T47D (cell line): ENCODE measurements around the gene COL23A1.
"Not testable (repeated sequence)": the region's sequence is repeated elsewhere in the genome, so short reads cannot be mapped to it uniquely, and the experiment has no call there.

Source experiments
- DNase-seq, 2 experiments: peaks; one replicate each; pipeline versions ENCODE4 v3.0.0 to v3.0.0-alpha.2; 2011 to 2012; ENCODE audit warnings: low read depth in 1 of 2, low spot score in 1 of 2
- JUND ChIP-seq: IDR thresholded peaks from 2 replicates; pipeline ENCODE4 v1.6.1; 2012; ENCODE audit warnings: low read depth
- in situ Hi-C: cut with HindIII; loops from 2 replicates; pipeline ENCODE4 v1.10.0; 2016; ENCODE audit warnings: low sequenced_read_pairs, low pct_unique_long_range_greater_than_20kb

COL23A1 gene

DNA sequence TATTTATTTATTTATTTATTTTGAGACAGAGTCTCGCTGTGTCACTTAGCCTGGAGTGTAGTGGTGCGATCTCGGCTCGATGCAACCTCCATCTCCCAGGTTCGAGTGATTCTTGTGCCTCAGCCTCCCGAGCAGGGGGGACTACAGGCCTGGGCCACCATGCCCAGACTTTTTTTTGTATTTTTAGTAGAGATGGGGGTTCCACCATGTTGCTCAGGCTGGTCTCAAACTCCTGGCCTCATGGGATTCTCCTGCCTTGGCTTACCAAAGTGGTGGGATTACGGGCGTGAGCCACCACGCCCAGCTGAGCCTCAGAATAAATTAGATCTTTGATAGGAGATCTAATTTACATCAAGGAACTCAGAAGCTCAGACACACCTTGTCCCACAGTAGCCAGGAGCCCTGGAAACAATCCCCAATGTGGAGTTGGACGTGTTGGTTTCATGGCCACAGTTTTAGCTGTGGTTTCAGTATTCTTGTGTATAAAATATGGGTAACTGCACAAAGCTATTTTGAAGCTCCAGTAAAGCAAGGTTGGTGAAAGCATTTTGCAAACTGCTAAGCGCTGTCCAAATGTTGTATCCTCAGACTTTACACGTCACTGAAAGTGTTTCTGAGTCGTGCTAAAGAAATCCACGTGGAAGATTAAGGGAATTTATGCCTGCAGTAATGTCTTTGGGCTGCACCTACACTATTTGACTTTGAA, 388.8 kb downstream of the COL23A1 start:
- in situ Hi-C loops, result no loop called here
- no peak for DNase-seq
- no peak for TF ChIP-seq JUND

DNA sequence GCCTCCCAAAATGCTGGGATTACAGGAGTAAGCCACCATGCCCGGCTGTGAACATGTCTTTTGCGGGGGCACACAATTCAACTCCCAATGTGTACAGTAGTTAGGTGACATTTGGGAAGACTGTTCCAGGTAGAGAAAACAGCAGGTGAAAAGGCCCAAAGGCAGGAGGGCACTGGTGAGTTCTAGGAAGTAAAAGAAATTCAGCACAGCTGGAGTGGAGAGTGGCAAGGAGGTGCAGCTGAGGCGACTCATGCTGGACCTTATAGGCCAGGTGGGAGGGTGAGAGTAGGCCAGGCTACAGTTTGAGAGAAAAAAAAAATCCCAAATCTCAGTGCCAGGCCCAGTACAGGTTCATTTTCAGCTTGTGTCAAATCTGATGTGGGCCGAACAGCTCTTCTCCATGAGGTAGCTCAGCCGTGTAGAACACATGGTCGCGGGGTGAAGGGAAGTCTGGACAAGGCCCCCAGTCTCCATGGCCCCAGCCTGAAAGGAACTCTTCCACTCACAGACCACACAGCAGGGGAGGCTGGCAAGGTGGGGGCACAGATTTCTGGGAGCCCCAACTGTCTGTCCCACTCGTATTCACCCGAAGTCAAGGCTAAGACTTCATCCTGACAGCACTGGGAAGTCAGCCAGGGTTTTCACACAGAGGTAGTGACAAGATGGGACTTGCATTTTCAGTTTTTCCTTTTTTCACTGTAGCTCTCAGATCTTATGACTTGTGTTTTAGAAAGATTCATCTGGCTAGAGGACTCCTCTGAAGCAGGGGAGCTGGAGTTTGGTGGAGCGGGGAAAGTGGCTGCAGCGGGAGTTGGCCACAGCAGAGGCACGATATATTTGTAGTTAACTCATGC, 390.4 kb downstream of the COL23A1 start:
- TF ChIP-seq JUND, result no peak
- in situ Hi-C loops, result no loop called here
- DNase-seq, result no peak

DNA sequence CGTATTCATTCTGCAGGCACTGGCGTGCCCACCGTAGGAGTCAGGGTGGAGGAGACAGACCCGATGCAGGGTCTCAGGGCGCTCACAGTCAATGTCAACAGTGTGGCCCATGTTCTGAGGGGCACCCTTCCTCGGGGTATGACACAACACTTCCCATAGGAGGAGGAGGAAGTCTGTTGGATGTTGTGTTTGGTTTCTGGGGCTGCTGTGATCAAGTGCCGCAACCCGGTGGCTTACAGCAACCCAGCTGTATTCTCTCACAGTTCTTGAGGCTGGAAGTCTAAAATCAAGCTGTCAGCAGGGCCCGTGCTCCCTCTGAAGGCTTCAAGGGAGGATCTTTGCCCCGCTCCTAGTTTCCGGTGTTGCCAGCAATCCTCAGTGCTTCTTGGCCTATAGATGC, 391.5 kb downstream of the COL23A1 start:
- in situ Hi-C loops, result no loop called here
- no peak for DNase-seq
- TF ChIP-seq JUND, result no peak

DNA sequence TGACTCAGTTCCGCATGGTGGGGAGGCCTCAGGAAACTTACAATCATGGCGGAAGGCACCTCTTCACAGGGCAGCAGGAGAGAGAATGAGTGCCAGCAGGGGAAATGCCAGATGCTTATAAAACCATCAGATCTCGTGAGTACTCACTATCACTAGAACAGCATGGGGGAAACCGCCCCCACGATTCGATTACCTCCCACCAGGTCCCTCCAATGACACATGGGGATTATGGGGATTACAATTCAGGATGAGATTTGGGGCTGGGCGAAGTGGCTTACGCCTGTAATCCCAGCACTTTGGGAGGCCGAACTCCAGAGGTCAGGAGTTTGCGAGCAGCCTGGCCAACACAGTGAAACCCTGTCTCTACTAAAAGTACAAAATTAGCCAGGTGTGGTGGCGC, 392.0 kb downstream of the COL23A1 start:
- DNase-seq, in situ Hi-C loops: not testable (repeated sequence)

DNA sequence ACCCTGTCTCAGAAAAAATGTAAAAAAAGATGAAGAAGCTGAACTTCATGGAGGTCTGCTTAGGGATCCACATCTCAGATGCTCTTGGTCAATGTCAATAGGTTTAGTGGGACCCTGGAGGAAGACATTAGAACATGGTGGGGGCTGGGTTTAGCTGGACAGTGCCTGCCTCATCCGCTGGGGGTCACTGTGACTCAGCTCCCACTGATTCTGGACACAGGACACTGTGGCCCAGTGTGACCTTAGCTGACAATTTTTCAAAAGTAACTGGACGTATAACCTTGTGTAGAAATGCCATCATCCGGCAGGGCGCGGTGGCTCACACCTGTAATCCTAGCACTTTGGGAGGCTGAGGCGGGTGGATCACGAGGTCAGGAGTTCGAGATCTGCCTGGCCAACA, 393.2 kb downstream of the COL23A1 start:
- no peak for DNase-seq
- in situ Hi-C loops, result no loop called here
- TF ChIP-seq JUND, result no peak

DNA sequence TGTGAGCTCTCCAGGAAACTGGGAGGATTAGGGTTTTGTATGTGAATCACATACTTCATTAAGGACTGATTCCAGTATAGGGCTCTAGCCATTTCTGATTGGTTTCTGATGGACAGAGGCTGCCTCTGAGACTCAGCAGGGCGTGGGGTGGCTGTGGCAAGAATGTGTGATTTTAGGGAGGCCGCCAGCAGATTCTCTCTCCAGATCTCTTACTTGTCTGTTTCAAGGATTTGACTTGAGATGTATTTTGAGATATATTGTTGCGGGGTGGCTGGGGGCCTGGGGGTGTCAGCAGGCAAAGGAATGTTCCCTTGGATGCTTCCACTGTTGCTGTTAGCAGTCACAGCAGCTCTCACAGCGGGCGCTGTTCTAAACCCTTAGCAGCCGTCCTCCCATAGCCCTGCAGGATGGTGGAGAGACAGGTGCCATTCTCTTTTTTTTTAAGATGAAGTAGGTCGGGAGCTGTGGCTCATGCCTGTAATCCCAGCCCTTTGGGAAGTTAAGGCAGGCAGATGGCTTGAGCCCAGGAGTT, 393.8 kb downstream of the COL23A1 start:
- in situ Hi-C loops, result no loop called here
- TF ChIP-seq JUND, result no peak
- no peak for DNase-seq

DNA sequence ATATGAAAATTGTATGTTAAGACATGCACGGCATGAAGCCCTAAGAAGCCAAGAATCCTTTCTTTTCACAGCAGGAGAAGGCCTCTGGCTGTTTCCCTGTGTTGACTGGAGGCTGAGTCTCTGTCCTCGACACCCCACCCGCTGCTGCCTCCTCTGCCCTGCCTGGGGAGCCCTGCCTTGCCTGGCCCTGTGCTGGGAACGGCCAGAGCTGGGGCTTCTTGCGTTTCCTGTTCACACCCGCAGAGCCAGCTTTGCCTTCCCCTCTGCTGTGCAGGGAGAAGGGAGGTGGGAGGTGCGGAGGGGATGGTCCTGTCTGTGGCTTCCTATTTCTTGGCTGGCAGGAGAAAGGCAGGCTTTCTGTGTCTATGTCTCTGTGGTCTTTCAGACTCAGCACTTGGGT, 396.2 kb downstream of the COL23A1 start:
- in situ Hi-C loops, result no loop called here
- no peak for TF ChIP-seq JUND
- DNase-seq, result no peak

DNA sequence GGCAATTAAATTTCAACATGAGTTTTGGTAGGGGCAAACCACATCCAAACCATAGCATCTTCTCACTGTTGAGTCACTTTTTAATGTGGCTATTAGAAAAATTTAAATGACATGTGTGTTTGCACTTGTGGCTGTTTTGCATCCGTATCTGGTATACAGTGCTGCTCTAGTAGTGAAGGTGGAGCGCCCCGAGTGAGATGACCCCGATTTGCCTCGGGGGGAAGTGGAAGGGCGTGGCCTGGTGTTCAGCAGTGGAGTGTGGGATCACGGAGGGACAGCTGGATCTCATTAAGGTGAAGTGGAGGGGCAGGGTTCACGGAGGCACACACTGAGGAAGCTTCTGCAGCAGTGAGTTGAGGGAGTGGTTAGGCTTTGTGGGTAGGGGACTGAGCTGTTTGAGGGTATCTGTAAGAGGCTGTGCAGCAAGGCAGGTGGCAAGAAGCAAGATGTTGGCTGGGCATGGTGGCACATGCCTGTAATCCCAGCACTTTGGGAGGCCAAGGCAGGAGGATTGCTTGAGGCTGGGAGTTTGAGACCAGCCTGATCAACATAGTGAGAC, 396.9 kb downstream of the COL23A1 start:
- TF ChIP-seq JUND, result no peak
- in situ Hi-C loops, result no loop called here
- DNase-seq, result no peak

DNA sequence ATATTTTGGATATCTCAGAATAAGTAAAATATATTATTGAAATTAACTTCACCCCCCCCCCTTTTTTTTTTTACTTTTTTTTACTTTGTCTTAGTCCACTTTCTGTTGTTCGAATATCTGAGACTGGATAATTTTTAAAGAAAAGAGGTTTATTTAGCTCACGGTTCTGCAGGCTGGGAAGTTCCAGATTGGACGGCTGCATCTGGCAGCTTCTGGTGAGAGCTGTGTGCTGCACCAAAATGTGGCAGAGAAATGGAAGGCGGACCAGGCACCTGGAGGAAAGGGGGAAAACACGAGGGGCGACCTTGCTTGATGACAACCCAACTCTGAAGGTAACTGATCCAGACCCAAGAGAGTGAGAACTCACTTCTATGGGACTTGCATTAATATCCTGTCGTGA, 397.4 kb downstream of the COL23A1 start:
- in situ Hi-C loops, result no loop called here
- TF ChIP-seq JUND, result no peak
- no peak for DNase-seq

DNA sequence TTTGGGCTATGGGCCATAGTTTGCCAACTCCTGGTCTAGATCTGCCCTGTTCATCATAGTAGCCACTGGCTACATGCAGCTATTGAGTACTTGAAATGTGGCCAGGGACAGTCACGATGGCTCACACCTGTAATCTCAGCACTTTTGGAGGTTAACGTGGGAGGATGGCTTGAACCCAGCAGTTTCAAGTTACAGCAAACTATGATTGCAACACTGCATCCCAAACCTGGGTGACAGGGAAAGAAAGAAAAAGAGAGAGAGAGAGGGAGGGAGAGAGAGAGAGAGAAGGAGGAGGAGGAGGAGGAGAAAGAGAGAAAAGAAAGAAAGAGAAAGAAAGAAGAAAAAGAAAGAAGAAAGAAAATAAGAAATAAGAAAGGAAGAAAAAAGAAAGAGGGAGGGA, 397.9 kb downstream of the COL23A1 start:
- DNase-seq, result peak in 1 of 2 experiments; percentile 57
- in situ Hi-C loops, result no loop called here
- no peak for TF ChIP-seq JUND

DNA sequence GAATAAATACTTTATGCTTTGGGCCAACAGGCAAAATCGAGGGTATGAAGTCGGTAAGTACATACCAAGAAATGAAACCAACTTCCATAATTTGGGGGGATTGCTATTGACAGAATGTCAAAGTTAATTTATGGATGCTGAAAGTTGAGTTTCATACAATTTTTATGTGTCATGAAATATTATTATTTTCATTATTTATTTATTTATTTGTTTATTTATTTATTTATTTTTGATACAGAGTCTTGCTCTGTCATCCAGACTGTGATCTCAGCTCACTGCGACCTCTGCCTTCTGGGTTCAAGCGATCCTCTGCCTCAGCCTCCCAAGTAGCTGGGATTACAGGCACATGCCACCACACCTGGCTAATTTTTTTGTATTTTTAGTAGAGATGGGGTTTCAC, 398.5 kb downstream of the COL23A1 start:
- no peak for TF ChIP-seq JUND
- in situ Hi-C loops, result no loop called here
- DNase-seq, result no peak

DNA sequence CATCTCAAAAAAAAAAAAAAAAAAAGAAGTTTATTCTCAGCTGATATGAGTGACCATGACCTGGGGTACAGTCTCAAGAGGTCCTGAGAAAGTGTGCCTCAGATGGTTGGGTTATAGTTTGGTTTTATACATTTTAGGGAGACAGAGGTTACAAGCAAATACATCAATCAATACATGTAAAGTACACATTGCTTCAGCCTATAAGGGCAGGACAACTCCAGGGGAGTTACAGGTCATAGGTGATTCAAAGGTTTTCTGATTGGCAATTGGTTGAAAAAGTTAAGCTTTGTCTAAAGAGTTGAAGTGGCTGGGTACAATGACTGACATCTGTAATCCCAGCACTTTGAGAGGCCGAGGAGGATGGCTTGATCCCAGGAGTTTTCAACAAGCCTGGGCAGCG, 400.8 kb downstream of the COL23A1 start:
- no peak for TF ChIP-seq JUND
- DNase-seq, result no peak
- in situ Hi-C loops, result no loop called here
